ENCODE measurements around the gene GRIN3B. TPM values are rescaled to one million over a fixed set of nuclear protein-coding genes. Genes with fewer than 3 reads are reported as not detected.

Gene GRIN3B
- total and polyA plus RNA-seq, 2 donors (not counting 1 experiment from before 2014, with no cell fraction given): 0.10 to 0.42 TPM

GRCh38 chr19:958967-959855 lies 41.0 kb upstream of the GRIN3B start:
- ChIA-PET CTCF (no interaction called here), POLR2A (no interaction called here)
- peaks cover 35% of the 10 kb centered on the region for H3K79me2 ChIP-seq (ENCODE audit: control insufficient read depth, insufficient read depth, low read length)
- no peaks in the 10 kb centered on the region for H3K27me3 Mint-ChIP-seq
- no peak overlapping the region for H2AFZ ChIP-seq (ENCODE audit: insufficient read depth, low read depth, low read length, poor library complexity, severe bottlenecking)
- H3K9me3 ChIP-seq (ENCODE audit: control extremely low read depth in 1 of 3, control insufficient read depth in 2 of 3, insufficient read depth in 1 of 3, low read length in 2 of 3): no peaks in the 10 kb centered on the region
- no peak overlapping the region for H3K9ac ChIP-seq (ENCODE audit: low read length)
- no peak overlapping the region for H3K4me2 ChIP-seq (replicated peaks; ENCODE audit: low read depth, low read length, poor library complexity, severe bottlenecking)
- ATAC-seq (ENCODE audit: low read depth) (no peak), DNase-seq (no peak)
- no peaks in the 10 kb centered on the region for H3K27me3 ChIP-seq (replicated peaks in 1 of 4; ENCODE audit: control extremely low read depth in 1 of 4, control insufficient read depth in 3 of 4, insufficient read depth in 4 of 4, low read length in 3 of 4)
- H3K4me1 Mint-ChIP-seq: peaks cover 7% of the 10 kb centered on the region
- H3K27ac ChIP-seq (ENCODE audit: low read length in 2 of 2): no peak overlapping the region
- 96% methylated on average over 28 of the region's 36 CpGs for WGBS (ENCODE audit: insufficient coverage)
- TF ChIP-seq CTCF (IDR thresholded peaks at IDR 0.05): no peak
- no peak for TF ChIP-seq EZH2 (IDR thresholded peaks at IDR 0.05; ENCODE audit: borderline replicate concordance, insufficient read depth, low read depth, low read length, poor library complexity, severe bottlenecking)
- H3K4me3 Mint-ChIP-seq: no peak overlapping the region
- no peaks in the 10 kb centered on the region for H3K9me3 Mint-ChIP-seq (ENCODE audit: insufficient read depth)
- H4K20me1 ChIP-seq (ENCODE audit: control insufficient read depth, insufficient read depth, low read length, poor library complexity, severe bottlenecking): peaks cover 50% of the 10 kb centered on the region
- no peak overlapping the region for H3K4me3 ChIP-seq (ENCODE audit: control extremely low read depth in 1 of 5, extremely low read depth in 1 of 5, insufficient read depth in 1 of 5, low read depth in 2 of 5, low read length in 4 of 5)
- H3K4me1 ChIP-seq (ENCODE audit: control insufficient read depth in 2 of 2, insufficient read depth in 2 of 2, low read length in 2 of 2): peaks cover 3 to 14% of the 10 kb centered on the region in 2 donors
- H3K36me3 ChIP-seq (replicated peaks in 1 of 2; ENCODE audit: control extremely low read depth in 1 of 2, control insufficient read depth in 1 of 2, extremely low read depth in 1 of 2, insufficient read depth in 2 of 2, low read length in 1 of 2): peaks cover 0 to 31% of the 10 kb centered on the region in 2 experiments
- H3K27ac Mint-ChIP-seq: no peak overlapping the region
- intact Hi-C loops (cut with micrococcal nuclease): no loop called here

- H4K20me1 ChIP-seq (ENCODE audit: control insufficient read depth, insufficient read depth, low read length, poor library complexity, severe bottlenecking): peaks cover 43% of the 10 kb centered on the region
- H3K4me2 ChIP-seq (replicated peaks; ENCODE audit: low read depth, low read length, poor library complexity, severe bottlenecking): no peak overlapping the region
Observed at GRCh38 chr19:960020-960419, 40.2 kb upstream of the GRIN3B start.

More at GRCh38 chr19:960020-960419, 40.2 kb upstream of the GRIN3B start:
- no peak overlapping the region for H3K9ac ChIP-seq (ENCODE audit: low read length)
- POLR2A ChIA-PET: no interaction called here
- ATAC-seq (ENCODE audit: low read depth) (no peak), DNase-seq (no peak)
- Mint-ChIP-seq H3K27ac (no peak overlapping the region), H3K4me3 (no peak overlapping the region), H3K4me1 (peaks cover 1% of the 10 kb centered on the region), H3K27me3 (no peaks in the 10 kb centered on the region), H3K9me3 (ENCODE audit: insufficient read depth) (no peaks in the 10 kb centered on the region)
- peaks cover 27% of the 10 kb centered on the region for H3K79me2 ChIP-seq (ENCODE audit: control insufficient read depth, insufficient read depth, low read length)
- intact Hi-C loops (cut with micrococcal nuclease): no loop called here
- H3K27me3 ChIP-seq (replicated peaks in 1 of 4; ENCODE audit: control extremely low read depth in 1 of 4, control insufficient read depth in 3 of 4, insufficient read depth in 4 of 4, low read length in 3 of 4): no peaks in the 10 kb centered on the region
- H3K4me1 ChIP-seq (ENCODE audit: control insufficient read depth in 2 of 2, insufficient read depth in 2 of 2, low read length in 2 of 2): peaks cover 0 to 6% of the 10 kb centered on the region in 2 donors
- H3K27ac ChIP-seq (ENCODE audit: low read length in 2 of 2): no peak overlapping the region
- no peak overlapping the region for H3K4me3 ChIP-seq (ENCODE audit: control extremely low read depth in 1 of 5, extremely low read depth in 1 of 5, insufficient read depth in 1 of 5, low read depth in 2 of 5, low read length in 4 of 5)
- WGBS (ENCODE audit: insufficient coverage): 68% methylated on average over 11 of the region's 12 CpGs
- TF ChIP-seq CTCF (IDR thresholded peaks at IDR 0.05) (no peak), EZH2 (IDR thresholded peaks at IDR 0.05; ENCODE audit: borderline replicate concordance, insufficient read depth, low read depth, low read length, poor library complexity, severe bottlenecking) (no peak)
- no peak overlapping the region for H2AFZ ChIP-seq (ENCODE audit: insufficient read depth, low read depth, low read length, poor library complexity, severe bottlenecking)
- peaks cover 0 to 7% (median 0%) of the 10 kb centered on the region in 3 donors for H3K9me3 ChIP-seq (ENCODE audit: control extremely low read depth in 1 of 3, control insufficient read depth in 2 of 3, insufficient read depth in 1 of 3, low read length in 2 of 3)
- CTCF ChIA-PET: no interaction called here
- peaks cover 0 to 38% of the 10 kb centered on the region in 2 experiments for H3K36me3 ChIP-seq (replicated peaks in 1 of 2; ENCODE audit: control extremely low read depth in 1 of 2, control insufficient read depth in 1 of 2, extremely low read depth in 1 of 2, insufficient read depth in 2 of 2, low read length in 1 of 2)

All from B cell (primary cell).